HepG2 (cell line): ENCODE results near the gene P2RX5. TPM values are rescaled to one million over a fixed set of nuclear protein-coding genes. Genes with fewer than 3 reads are reported as not detected.

Experiments used
- ATAD3A ChIP-seq: sonication (generic); formaldehyde crosslinking; IDR thresholded peaks from 2 replicates; pipeline ENCODE4 v1.4.0; 2020; ENCODE audit warnings: missing genetic modification reagents
- HIVEP1 ChIP-seq: sonication (generic); formaldehyde crosslinking; IDR thresholded peaks from 2 replicates; pipeline ENCODE4 v1.4.0; 2020; ENCODE audit warnings: mild to moderate bottlenecking, missing genetic modification reagents
- HMGA1 ChIP-seq: sonication (generic); formaldehyde crosslinking; conservative IDR thresholded peaks from 2 replicates; pipeline ENCODE4 v1.4.0; 2020; ENCODE audit warnings: missing genetic modification reagents
- MIXL1 ChIP-seq: IDR thresholded peaks from 2 replicates; pipeline ENCODE4 v1.6.1; 2016
- NFKB2 ChIP-seq: sonication (generic); formaldehyde crosslinking; IDR thresholded peaks from 2 replicates; pipeline ENCODE4 v1.4.0; 2020; ENCODE audit warnings: missing genetic modification reagents, borderline replicate concordance
- SMAD9 ChIP-seq: sonication (generic); formaldehyde crosslinking; IDR thresholded peaks from 2 replicates; pipeline ENCODE4 v1.5.1; 2020; ENCODE audit warnings: mild to moderate bottlenecking, missing genetic modification reagents
- THYN1 ChIP-seq: sonication (generic); formaldehyde crosslinking; IDR thresholded peaks from 2 replicates; pipeline ENCODE4 v1.8.1; 2023; ENCODE audit warnings: low read depth, mild to moderate bottlenecking, moderate library complexity, missing genetic modification reagents, borderline replicate concordance
- ZC3H4 ChIP-seq: sonication (generic); formaldehyde crosslinking; IDR thresholded peaks from 2 replicates; pipeline ENCODE4 v1.4.0; 2020; ENCODE audit warnings: missing genetic modification reagents, borderline replicate concordance
- ZNF737 ChIP-seq: sonication (generic); formaldehyde crosslinking; IDR thresholded peaks from 2 replicates; pipeline ENCODE4 v1.5.0; 2020; ENCODE audit warnings: missing genetic modification reagents, mild to moderate bottlenecking, borderline replicate concordance
- polyA plus RNA-seq, 8 experiments: library from polyadenylated mRNA; depleted of rRNA in 3 of 8; stranded (reverse) in 7 of 8; unstranded in 1 of 8; fragments of >200 nt; fragmentation: Illumina TruSeq in 4 of 8; extraction: Trizol in 4 of 8; gene quantifications; 2 replicates each; pipeline versions ENCODE4 v1.2.1 to v1.2.3, GENCODE V29; 2011 to 2016; ENCODE audit warnings: low read depth in 4 of 8, missing spikeins in 1 of 8, mixed read lengths in 1 of 8; ENCODE audit not compliant: insufficient read depth in 1 of 8
- total RNA-seq, 5 experiments: library from RNA; depleted of rRNA; stranded (reverse); fragments of >200 nt; fragmentation: Illumina TruSeq; extraction: Trizol; gene quantifications; 2 replicates each; pipeline ENCODE4 v1.2.3, GENCODE V29; 2016; ENCODE audit warnings: low read depth in 1 of 5
- TF ChIP-seq, protein P1 (sequence below): IDR thresholded peaks from 2 replicates; pipeline ENCODE4 v1.4.0; 2020; ENCODE audit warnings: mild to moderate bottlenecking, missing genetic modification reagents
- TF ChIP-seq, protein P2 (sequence below), 2 experiments: sonication (generic) in 1 of 2; formaldehyde crosslinking in 1 of 2; IDR thresholded peaks; 2 replicates each; pipeline versions ENCODE4 v1.4.0 to v1.6.1; 2016 to 2020; ENCODE audit warnings: borderline replicate concordance in 1 of 2, low read depth in 1 of 2, mild to moderate bottlenecking in 1 of 2, missing genetic modification reagents in 1 of 2
- TF ChIP-seq, protein P3 (sequence below): sonication (generic); formaldehyde crosslinking; IDR thresholded peaks from 2 replicates; pipeline ENCODE4 v1.4.0; 2020; ENCODE audit warnings: missing genetic modification reagents, borderline replicate concordance
- TF ChIP-seq, protein P4 (sequence below): sonication (generic); formaldehyde crosslinking; IDR thresholded peaks from 2 replicates; pipeline ENCODE4 v1.8.0; 2022; ENCODE audit warnings: mild to moderate bottlenecking, missing genetic modification reagents; ENCODE audit not compliant: insufficient replicate concordance

The P2RX5 gene
- total and polyA plus RNA-seq, 2 of the 13 experiments (the other 11 are each of a cell fraction or from before 2014, with no cell fraction given), result 0.95 to 1.7 TPM

DNA sequence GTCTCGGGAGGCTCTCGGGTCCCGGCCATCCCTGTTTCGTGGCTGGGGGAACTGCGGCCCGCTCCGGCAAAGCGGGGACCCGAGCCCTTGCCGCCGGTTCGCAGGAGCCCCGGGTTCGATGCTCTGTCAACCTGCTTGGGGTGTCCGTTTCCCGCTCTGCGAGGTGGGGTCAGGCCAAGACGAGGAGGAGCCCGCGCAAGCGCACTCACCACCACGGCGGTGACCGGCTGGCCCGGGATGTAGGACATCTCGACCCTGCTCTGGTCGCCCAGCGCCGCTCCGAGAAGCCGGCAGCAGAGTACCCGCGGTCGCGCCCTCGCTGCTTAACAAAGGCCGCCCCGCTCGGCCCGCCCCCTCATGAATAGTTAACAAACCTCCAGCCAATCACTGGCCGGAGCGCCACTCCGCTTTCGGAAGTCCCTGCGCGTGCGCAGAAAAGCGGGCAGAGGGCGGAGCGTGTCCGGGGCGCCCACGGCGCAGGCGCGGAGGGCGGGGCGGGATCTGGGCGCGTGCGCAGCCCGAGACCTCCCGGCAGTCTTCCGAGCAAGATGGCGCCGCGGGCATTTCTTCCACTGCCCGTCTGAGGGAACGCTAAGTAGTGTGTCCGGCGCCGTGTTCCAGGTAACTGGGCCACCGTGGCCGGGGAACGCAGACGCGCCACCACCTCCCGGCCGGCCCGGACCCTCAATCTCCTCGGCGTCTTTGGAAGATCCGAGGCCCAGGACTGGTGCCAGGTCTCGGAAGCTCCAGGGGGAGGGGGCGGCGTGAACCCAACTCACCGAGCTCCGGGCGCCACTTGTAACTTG is 27.5 kb downstream of the P2RX5 start, which contains the start of the genes EMC6 and TAX1BP3 (continued):
- TF ChIP-seq, protein P1, sequence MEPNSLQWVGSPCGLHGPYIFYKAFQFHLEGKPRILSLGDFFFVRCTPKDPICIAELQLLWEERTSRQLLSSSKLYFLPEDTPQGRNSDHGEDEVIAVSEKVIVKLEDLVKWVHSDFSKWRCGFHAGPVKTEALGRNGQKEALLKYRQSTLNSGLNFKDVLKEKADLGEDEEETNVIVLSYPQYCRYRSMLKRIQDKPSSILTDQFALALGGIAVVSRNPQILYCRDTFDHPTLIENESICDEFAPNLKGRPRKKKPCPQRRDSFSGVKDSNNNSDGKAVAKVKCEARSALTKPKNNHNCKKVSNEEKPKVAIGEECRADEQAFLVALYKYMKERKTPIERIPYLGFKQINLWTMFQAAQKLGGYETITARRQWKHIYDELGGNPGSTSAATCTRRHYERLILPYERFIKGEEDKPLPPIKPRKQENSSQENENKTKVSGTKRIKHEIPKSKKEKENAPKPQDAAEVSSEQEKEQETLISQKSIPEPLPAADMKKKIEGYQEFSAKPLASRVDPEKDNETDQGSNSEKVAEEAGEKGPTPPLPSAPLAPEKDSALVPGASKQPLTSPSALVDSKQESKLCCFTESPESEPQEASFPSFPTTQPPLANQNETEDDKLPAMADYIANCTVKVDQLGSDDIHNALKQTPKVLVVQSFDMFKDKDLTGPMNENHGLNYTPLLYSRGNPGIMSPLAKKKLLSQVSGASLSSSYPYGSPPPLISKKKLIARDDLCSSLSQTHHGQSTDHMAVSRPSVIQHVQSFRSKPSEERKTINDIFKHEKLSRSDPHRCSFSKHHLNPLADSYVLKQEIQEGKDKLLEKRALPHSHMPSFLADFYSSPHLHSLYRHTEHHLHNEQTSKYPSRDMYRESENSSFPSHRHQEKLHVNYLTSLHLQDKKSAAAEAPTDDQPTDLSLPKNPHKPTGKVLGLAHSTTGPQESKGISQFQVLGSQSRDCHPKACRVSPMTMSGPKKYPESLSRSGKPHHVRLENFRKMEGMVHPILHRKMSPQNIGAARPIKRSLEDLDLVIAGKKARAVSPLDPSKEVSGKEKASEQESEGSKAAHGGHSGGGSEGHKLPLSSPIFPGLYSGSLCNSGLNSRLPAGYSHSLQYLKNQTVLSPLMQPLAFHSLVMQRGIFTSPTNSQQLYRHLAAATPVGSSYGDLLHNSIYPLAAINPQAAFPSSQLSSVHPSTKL (CRISPR knock-in tag), result 0 out of 2 replicates have a peak, but pooled peaks have one; percentile 14
- no peak for TF ChIP-seq ZNF737
- TF ChIP-seq NFKB2 (CRISPR knock-in tag), result peak; percentile 36; the same call in 1 of the 2 replicates
- no peak for TF ChIP-seq ATAD3A (CRISPR knock-in tag)
- TF ChIP-seq MIXL1, result no peak
- no peak for TF ChIP-seq THYN1 (CRISPR knock-in tag)
- no peak for TF ChIP-seq SMAD9
- TF ChIP-seq ZC3H4 (CRISPR knock-in tag), result no peak
- TF ChIP-seq HIVEP1 (CRISPR knock-in tag), result no peak
- TF ChIP-seq, protein P2, sequence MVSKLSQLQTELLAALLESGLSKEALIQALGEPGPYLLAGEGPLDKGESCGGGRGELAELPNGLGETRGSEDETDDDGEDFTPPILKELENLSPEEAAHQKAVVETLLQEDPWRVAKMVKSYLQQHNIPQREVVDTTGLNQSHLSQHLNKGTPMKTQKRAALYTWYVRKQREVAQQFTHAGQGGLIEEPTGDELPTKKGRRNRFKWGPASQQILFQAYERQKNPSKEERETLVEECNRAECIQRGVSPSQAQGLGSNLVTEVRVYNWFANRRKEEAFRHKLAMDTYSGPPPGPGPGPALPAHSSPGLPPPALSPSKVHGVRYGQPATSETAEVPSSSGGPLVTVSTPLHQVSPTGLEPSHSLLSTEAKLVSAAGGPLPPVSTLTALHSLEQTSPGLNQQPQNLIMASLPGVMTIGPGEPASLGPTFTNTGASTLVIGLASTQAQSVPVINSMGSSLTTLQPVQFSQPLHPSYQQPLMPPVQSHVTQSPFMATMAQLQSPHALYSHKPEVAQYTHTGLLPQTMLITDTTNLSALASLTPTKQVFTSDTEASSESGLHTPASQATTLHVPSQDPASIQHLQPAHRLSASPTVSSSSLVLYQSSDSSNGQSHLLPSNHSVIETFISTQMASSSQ (IDR thresholded peaks at IDR 0.05; ENCODE audit: low read depth), result no peak
- TF ChIP-seq, protein P2 (CRISPR knock-in tag; IDR thresholded peaks at IDR 0.05; ENCODE audit: borderline replicate concordance), result no peak
- TF ChIP-seq, protein P3, sequence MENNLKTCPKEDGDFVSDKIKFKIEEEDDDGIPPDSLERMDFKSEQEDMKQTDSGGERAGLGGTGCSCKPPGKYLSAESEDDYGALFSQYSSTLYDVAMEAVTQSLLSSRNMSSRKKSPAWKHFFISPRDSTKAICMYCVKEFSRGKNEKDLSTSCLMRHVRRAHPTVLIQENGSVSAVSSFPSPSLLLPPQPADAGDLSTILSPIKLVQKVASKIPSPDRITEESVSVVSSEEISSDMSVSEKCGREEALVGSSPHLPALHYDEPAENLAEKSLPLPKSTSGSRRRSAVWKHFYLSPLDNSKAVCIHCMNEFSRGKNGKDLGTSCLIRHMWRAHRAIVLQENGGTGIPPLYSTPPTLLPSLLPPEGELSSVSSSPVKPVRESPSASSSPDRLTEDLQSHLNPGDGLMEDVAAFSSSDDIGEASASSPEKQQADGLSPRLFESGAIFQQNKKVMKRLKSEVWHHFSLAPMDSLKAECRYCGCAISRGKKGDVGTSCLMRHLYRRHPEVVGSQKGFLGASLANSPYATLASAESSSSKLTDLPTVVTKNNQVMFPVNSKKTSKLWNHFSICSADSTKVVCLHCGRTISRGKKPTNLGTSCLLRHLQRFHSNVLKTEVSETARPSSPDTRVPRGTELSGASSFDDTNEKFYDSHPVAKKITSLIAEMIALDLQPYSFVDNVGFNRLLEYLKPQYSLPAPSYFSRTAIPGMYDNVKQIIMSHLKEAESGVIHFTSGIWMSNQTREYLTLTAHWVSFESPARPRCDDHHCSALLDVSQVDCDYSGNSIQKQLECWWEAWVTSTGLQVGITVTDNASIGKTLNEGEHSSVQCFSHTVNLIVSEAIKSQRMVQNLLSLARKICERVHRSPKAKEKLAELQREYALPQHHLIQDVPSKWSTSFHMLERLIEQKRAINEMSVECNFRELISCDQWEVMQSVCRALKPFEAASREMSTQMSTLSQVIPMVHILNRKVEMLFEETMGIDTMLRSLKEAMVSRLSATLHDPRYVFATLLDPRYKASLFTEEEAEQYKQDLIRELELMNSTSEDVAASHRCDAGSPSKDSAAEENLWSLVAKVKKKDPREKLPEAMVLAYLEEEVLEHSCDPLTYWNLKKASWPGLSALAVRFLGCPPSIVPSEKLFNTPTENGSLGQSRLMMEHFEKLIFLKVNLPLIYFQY (CRISPR knock-in tag), result no peak; the same call in 1 of the 2 replicates
- TF ChIP-seq, protein P4, sequence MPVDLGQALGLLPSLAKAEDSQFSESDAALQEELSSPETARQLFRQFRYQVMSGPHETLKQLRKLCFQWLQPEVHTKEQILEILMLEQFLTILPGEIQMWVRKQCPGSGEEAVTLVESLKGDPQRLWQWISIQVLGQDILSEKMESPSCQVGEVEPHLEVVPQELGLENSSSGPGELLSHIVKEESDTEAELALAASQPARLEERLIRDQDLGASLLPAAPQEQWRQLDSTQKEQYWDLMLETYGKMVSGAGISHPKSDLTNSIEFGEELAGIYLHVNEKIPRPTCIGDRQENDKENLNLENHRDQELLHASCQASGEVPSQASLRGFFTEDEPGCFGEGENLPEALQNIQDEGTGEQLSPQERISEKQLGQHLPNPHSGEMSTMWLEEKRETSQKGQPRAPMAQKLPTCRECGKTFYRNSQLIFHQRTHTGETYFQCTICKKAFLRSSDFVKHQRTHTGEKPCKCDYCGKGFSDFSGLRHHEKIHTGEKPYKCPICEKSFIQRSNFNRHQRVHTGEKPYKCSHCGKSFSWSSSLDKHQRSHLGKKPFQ (CRISPR knock-in tag), result peak; percentile 13
- no peak for TF ChIP-seq HMGA1
